Lung (tissue), 12 donors: ENCODE measurements around the gene RCL1. TPM values are rescaled to one million over a fixed set of nuclear protein-coding genes. Genes with fewer than 3 reads are reported as not detected.
A peak's percentile ranks its signal among the peaks of the same experiment; 100 is the strongest.

Source experiments
- ATAC-seq: fragments of 200-7000 bp; cut with Tn5 transposase; one replicate; pipeline ENCODE4 v1.9.1; 2020; ENCODE audit warnings: moderate number of reproducible peaks; ENCODE audit not compliant: insufficient read depth, low FRiP score
- DNase-seq, 3 donors: peaks; one replicate each; pipeline ENCODE4 v3.0.0-alpha.2; 2013 to 2017
- H3K27ac ChIP-seq, 2 donors: one replicate each; pipeline ENCODE4 v1.5.1; 2013; ENCODE audit warnings: mild to moderate bottlenecking in 2 of 2, moderate library complexity in 2 of 2, control low read depth in 1 of 2, inconsistent platforms in 1 of 2, low read depth in 1 of 2, low read length in 1 of 2
- H3K27me3 ChIP-seq, 3 donors: one replicate each; pipeline ENCODE4 v1.5.1; 2013; ENCODE audit warnings: low read length in 2 of 3; ENCODE audit not compliant: control insufficient read depth in 3 of 3, insufficient read depth in 3 of 3
- H3K36me3 ChIP-seq, 4 donors: one replicate each; pipeline ENCODE4 v1.5.1; 2013; ENCODE audit warnings: low read length in 4 of 4, mild to moderate bottlenecking in 1 of 4, moderate library complexity in 1 of 4; ENCODE audit not compliant: control insufficient read depth in 4 of 4, insufficient read depth in 4 of 4
- H3K4me1 ChIP-seq, 5 donors: one replicate each; pipeline ENCODE4 v1.5.1; 2013; ENCODE audit warnings: low read length in 5 of 5, mild to moderate bottlenecking in 2 of 5, moderate library complexity in 1 of 5; ENCODE audit not compliant: control insufficient read depth in 5 of 5, insufficient read depth in 5 of 5
- H3K4me3 ChIP-seq: one replicate; pipeline ENCODE4 v1.5.1; 2013; ENCODE audit warnings: mild to moderate bottlenecking, control low read depth, moderate library complexity
- H3K9ac ChIP-seq, 2 donors: one replicate each; pipeline ENCODE4 v1.5.1; 2013; ENCODE audit warnings: low read length in 2 of 2, control low read depth in 1 of 2; ENCODE audit not compliant: insufficient read depth in 1 of 2
- H3K9me3 ChIP-seq, 4 donors: one replicate each; pipeline ENCODE4 v1.5.1; 2013; ENCODE audit warnings: low read length in 3 of 4, mild to moderate bottlenecking in 1 of 4, moderate library complexity in 1 of 4; ENCODE audit not compliant: control insufficient read depth in 4 of 4, insufficient read depth in 3 of 4
- WGBS, 2 donors: extraction: QIAGEN DNeasy Blood & Tissue Kit; methylation state at CpG; one replicate each; pipeline ENCODE4 v1.1.7; 2013; 5-methylcytosine and 5-hydroxymethylcytosine counted together
- polyA plus RNA-seq, 2 donors: library from polyadenylated mRNA; stranded (reverse); fragments of 200-250 nt; gene quantifications; one replicate each; pipeline ENCODE4 v1.2.1, GENCODE V29; 2013
- total RNA-seq, 2 donors: library from RNA; depleted of rRNA in 1 of 2; stranded (reverse); fragments of >200 nt in 1 of 2; gene quantifications; one replicate each; pipeline ENCODE4 v1.2.1, GENCODE V29; 2014 to 2021
- TF ChIP-seq, protein P1 (sequence below): IDR thresholded peaks from 2 replicates; pipeline ENCODE4 v1.5.1; 2012; ENCODE audit warnings: mild to moderate bottlenecking; ENCODE audit errors: control extremely low read depth, extremely low read depth
- donor health status: control.
- donor health status: control.
- donor health status: Bipolar disorder and iron deficiency.
- donor health status: healthy.
- donor health status: DM: yes; HTN: yes; CAD: no.

RCL1 gene
- total and polyA plus RNA-seq, 4 donors = 14.8 to 62.2 (median 23.4) TPM

DNA sequence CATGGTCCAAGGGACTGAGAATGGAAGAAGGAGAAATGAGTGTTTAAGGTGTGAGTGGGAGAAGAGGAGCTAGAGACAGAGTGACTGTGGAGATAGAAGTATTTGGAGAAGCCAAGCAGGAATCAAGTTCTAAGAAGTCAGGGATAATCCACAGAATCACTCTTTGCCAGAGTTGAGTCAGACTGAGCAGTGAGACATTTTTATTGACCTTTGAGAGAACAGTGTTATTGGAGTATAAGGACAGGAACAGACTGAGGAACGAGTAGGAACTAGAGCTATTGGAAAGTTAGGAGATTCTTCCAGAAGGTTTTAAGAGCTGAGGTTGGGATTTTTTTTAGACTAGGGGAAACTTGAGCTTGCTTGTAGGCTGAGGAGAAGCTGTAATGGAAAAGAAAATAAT is 37.2 kb downstream of the RCL1 start:
- Histone ChIP-seq H3K27me3 (no peaks in the 10 kb centered on the region), H3K36me3 (peaks cover 0 to 8% (median 1%) of the 10 kb centered on the region in 4 donors), H3K4me1 (peaks cover 0 to 14% (median 12%) of the 10 kb centered on the region in 5 donors), H3K27ac (peak overlapping the region in 1 of 2 donors; percentile 12), H3K4me3 (no peak overlapping the region), H3K9me3 (no peaks in the 10 kb centered on the region), H3K9ac (no peak overlapping the region)
- 85 to 94% methylated on average over 1 of the region's 1 CpG for WGBS, 2 donors
- ATAC-seq = no peak
- TF ChIP-seq, protein P1, sequence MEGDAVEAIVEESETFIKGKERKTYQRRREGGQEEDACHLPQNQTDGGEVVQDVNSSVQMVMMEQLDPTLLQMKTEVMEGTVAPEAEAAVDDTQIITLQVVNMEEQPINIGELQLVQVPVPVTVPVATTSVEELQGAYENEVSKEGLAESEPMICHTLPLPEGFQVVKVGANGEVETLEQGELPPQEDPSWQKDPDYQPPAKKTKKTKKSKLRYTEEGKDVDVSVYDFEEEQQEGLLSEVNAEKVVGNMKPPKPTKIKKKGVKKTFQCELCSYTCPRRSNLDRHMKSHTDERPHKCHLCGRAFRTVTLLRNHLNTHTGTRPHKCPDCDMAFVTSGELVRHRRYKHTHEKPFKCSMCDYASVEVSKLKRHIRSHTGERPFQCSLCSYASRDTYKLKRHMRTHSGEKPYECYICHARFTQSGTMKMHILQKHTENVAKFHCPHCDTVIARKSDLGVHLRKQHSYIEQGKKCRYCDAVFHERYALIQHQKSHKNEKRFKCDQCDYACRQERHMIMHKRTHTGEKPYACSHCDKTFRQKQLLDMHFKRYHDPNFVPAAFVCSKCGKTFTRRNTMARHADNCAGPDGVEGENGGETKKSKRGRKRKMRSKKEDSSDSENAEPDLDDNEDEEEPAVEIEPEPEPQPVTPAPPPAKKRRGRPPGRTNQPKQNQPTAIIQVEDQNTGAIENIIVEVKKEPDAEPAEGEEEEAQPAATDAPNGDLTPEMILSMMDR = no peak
- DNase-seq = no peak

DNA sequence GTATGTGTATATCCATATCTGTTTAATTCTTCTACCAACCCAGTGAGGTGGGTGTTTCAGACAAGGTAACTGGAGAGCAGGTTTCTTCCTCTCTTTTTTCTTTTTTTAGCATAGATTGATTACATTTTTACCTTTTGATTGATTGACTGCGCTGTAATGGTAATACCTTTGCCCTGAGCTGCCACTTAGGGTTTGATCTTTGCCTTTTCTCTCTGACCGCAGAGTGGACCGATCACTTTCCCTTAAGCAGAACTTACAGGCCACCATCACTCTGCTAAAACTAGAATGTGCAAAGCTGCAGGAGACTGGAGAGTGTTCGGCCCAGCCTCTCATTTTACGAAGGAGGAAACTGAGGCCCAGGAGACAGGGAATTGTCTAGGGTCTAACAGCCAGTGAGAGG is 38.0 kb downstream of the RCL1 start:
- DNase-seq = no peak
- TF ChIP-seq, protein P1 = no peak
- Histone ChIP-seq H3K27me3 (no peaks in the 10 kb centered on the region), H3K9me3 (no peaks in the 10 kb centered on the region), H3K27ac (no peak overlapping the region), H3K4me3 (no peak overlapping the region), H3K4me1 (peaks cover 0 to 16% (median 13%) of the 10 kb centered on the region in 5 donors), H3K36me3 (peaks cover 0 to 8% (median 1%) of the 10 kb centered on the region in 4 donors), H3K9ac (no peak overlapping the region)
- WGBS, 2 donors = 78 to 91% methylated on average over 5 of the region's 5 CpGs
- no peak for ATAC-seq

DNA sequence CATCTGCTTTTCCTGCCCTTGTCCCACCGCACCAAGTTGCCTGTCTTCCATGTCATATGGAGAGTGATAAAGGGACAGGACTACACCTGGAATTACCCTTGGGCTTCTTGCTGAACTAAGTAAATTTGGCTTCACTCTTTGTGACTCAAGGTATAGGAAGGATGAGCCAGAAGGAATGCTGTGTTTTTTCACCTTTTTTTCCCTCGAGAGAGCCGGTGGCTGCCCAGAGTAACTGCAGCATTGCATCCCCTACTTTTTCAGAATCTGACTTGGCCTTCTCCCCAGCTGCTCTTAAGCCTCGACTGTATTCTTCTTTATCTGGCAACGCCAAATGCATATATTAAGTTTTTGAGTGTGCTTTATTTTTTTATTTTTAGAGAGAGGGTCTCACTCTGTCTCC is 38.4 kb downstream of the RCL1 start:
- Histone ChIP-seq H3K27me3 (no peaks in the 10 kb centered on the region), H3K9ac (no peak overlapping the region), H3K36me3 (peaks cover 0 to 8% (median 1%) of the 10 kb centered on the region in 4 donors), H3K9me3 (no peaks in the 10 kb centered on the region), H3K4me3 (no peak overlapping the region), H3K4me1 (peaks cover 0 to 18% (median 13%) of the 10 kb centered on the region in 5 donors), H3K27ac (no peak overlapping the region)
- 96 to 97% methylated on average over 5 of the region's 5 CpGs for WGBS, 2 donors
- TF ChIP-seq, protein P1 = no peak
- ATAC-seq (no peak), DNase-seq (no peak)

DNA sequence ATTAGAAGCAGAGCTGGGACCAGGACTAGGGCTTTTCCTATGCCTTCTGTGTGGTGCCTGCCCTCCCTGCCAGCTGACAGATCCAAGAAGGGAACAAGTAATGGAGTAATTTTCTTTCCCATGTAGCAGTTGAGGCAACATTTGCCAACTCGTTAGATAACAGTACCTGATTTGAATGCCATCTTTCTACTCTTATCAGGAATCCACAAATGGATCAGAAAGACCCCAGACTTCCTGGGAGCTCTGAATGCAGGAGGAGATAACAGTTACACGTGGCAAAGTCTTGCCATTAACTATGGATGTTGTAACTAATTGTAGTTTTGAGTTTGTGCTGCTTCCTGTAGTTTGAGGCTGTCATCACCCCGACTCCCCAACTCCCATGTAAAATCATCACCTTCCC is 39.2 kb downstream of the RCL1 start:
- peaks cover 0 to 21% (median 9%) of the 10 kb centered on the region in 5 donors for H3K4me1 ChIP-seq
- no peaks in the 10 kb centered on the region for H3K9me3 ChIP-seq
- ATAC-seq (no peak), DNase-seq (no peak)
- no peak overlapping the region for H3K27ac ChIP-seq
- H3K4me3 ChIP-seq = no peak overlapping the region
- TF ChIP-seq, protein P1 = no peak
- 75 to 82% methylated on average over 3 of the region's 3 CpGs for WGBS, 2 donors
- no peak overlapping the region for H3K9ac ChIP-seq
- H3K36me3 ChIP-seq = peaks cover 0 to 8% (median 1%) of the 10 kb centered on the region in 4 donors
- H3K27me3 ChIP-seq = no peaks in the 10 kb centered on the region
